ENCODE data around the gene CPA1.

GRCh38 chr7:130369110-130369711 is 11.1 kb upstream of the CPA1 start:
- TF ChIP-seq, protein P1, sequence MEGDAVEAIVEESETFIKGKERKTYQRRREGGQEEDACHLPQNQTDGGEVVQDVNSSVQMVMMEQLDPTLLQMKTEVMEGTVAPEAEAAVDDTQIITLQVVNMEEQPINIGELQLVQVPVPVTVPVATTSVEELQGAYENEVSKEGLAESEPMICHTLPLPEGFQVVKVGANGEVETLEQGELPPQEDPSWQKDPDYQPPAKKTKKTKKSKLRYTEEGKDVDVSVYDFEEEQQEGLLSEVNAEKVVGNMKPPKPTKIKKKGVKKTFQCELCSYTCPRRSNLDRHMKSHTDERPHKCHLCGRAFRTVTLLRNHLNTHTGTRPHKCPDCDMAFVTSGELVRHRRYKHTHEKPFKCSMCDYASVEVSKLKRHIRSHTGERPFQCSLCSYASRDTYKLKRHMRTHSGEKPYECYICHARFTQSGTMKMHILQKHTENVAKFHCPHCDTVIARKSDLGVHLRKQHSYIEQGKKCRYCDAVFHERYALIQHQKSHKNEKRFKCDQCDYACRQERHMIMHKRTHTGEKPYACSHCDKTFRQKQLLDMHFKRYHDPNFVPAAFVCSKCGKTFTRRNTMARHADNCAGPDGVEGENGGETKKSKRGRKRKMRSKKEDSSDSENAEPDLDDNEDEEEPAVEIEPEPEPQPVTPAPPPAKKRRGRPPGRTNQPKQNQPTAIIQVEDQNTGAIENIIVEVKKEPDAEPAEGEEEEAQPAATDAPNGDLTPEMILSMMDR (IDR thresholded peaks at IDR 0.05; ENCODE audit: low read length) = no peak
- no peak for TF ChIP-seq EZH2 (IDR thresholded peaks at IDR 0.05; ENCODE audit: borderline replicate concordance, low read length)
